Stimulated activated CD4-positive, alpha-beta T cell treated with anti-CD3 and anti-CD28 coated beads, Interleukin-15, amount 100 ng/mL, for 1 hour (primary cell): ENCODE results near the gene CCDC88C.
A peak's percentile ranks its signal among the peaks of the same experiment; 100 is the strongest.
"Not testable (repeated sequence)": the region's sequence is repeated elsewhere in the genome, so short reads cannot be mapped to it uniquely, and the experiment has no call there.

Experiments used
- DNase-seq, 2 donors: peaks; one replicate each; pipeline ENCODE4 v3.0.0-alpha.2; 2020; ENCODE audit warnings: low read depth in 1 of 2, low spot score in 1 of 2

The CCDC88C gene

GRCh38 chr14:91232052-91232451, 185.6 kb downstream of the CCDC88C start:
- DNase-seq = no peak

DNA sequence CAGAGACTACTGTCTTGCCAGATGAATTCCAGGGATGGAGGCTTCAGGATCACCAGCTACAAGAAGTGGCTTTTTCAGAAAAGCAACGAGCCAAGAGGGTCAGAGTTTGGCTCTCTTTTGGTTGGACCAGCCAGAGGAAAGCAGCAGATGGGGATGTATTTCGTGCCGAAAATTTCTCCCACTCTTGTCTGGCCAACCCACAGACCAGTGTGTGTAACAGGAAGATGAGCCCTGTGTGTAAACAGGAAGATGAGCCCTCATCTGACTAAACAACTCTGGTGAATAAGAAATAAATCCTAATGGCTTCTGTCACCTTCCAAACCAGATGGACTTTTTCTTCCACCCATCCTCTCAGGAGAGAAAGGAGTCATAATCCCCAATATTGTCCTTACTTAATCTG, 186.2 kb downstream of the CCDC88C start:
- DNase-seq = no peak

DNA sequence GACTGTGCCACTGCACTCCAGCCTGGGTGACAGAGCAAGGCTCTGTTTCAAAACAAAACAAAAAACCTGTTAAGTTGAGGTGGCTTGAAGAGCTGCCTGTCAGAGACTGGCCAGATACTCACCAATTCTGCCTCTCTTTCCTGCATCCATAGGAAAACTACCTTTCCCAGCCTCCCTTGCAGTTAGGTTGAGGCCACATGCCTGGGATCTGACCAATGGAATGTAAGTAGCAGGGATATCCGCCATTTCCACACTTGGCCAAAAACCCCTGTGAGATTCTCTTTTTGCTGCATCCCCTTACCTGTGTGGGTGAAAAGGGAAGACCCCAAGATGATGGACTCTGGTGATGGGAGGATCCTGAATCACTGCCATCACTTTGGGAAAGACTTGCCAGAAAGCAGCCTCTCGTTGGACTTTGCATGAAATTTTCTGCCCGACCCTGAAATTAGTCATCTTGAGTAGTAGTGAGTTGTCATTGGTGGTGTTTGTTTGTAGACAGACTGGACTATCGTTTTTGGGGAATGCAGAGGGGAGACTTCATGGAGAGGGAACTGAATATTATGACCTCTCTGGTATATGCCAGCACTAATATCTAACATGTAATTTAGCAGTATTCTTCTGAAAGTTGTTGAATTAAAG, 187.1 kb downstream of the CCDC88C start:
- DNase-seq = no peak

GRCh38 chr14:91229743-91230200, 187.8 kb downstream of the CCDC88C start:
- DNase-seq = peak in 1 of 2 donors; percentile 25

- DNase-seq = no peak
Observed at GRCh38 chr14:91229005-91229382, 188.6 kb downstream of the CCDC88C start.

- DNase-seq = peak; percentile 45 to 75
Observed at GRCh38 chr14:91228112-91229004, 189.3 kb downstream of the CCDC88C start.

GRCh38 chr14:91227183-91227628, 190.4 kb downstream of the CCDC88C start:
- no peak for DNase-seq

DNA sequence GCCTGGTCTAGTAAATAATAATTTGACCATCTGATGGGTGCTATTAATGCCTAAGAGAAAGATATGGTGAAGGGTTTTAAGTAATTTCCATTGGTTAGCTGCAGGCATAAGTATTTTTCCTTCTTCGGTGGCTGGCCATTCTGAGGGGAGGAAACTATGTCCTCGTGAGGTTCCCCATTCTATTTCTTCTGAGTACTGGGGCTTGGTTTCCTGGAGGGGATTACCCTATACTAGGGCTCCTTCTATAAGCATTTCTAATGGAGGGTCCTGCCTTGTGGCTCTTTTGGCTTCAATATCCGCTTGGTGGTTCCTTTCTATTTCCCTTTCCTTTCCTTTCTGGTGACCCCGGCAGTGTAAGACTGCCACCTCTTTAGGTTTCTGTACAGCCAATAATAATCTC, 191.3 kb downstream of the CCDC88C start:
- DNase-seq = not testable (repeated sequence)

- DNase-seq = no peak
Observed at GRCh38 chr14:91225025-91225424, 192.6 kb downstream of the CCDC88C start.

- no peak for DNase-seq
Observed at GRCh38 chr14:91223028-91223783, 194.4 kb downstream of the CCDC88C start.
